Islet of Langerhans (tissue), 1 donor: ENCODE measurements around the gene CAMK1D.

Experiments
- FAIRE-seq: peaks from one replicate; lab custom pipeline; 2011; peaks lifted over from hg19 to GRCh38; lab: Jason Lieb, UNC

CAMK1D gene

DNA sequence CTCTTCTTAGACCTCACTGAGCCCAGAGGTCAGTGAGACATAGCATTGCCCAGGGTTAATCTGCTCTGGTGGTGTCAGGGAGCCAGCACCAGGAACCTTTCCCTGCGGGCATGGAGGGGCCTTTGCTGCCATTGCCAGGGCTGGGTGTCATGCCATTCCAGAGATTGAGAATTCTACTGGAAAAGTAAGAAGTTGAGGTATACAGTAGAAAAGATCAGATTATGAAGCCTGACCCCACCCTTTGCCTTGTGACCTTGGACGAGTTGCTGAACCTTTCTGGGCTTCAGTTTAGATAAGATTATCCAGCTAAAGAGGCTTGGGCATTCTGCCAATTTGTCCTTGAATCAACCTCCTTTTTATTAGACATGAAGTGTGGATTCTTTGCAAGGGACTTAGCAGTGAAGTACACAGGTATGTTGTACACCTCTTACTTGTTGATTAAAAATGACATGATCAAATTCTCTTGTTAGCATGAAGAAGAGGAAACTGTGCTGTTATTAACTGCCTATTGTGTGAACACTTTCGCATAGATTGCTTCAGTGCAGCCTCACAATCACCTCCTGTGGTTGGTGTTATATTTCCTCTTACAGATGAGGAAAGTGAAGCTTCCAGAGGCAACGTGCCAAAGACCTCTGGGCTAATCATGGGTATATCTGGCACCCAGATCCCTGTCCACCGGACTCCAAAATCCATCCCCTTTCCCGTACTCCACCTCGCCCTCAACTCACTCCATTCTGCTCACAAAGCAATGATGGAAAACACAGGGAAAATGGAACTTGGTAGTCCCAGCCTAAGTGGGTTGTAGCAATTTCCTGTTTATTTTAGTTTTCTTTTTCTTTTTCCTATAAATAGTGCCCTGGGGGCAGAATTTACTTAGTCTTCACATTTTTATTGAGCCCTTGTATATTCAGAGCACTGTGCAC lies 151.3 kb downstream of the CAMK1D start:
- no peak for FAIRE-seq

- no peak for FAIRE-seq
These were observed 152.0 kb downstream of the CAMK1D start for GRCh38 chr10:12501324-12501723.

DNA sequence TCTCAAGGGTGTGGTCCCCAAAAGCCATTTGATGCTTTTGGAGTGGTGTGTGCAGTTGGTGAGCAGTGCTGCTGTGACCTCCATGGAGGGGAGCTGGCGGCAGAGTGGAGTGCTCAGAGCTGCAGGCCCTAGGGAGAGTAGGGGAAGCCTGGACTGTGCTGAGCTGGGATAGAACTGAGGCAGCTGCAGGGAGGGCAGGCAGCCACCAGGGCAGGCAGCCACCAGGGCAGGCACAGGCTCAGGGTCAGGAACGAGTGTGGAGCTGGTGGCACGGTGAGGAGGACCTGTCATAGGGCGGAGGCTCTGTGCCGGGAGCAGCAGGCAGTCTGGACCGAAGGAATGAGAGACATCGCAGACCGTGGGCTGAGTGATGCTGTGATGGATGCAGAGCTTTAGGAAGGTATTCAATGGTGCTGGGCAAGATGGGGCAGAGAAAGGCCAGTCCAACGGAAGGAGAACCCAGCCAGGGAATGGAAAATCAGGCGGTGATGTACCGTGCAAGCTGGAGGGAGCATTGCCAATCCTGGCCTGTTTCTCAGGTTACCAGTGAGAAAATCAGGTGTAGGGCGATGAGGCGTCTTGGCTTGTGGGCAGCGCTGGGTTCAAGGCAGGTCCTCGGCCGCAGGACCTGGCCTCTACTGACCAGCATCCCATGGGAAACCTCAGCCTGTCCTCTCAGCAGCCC lies 152.6 kb downstream of the CAMK1D start:
- FAIRE-seq = no peak

DNA sequence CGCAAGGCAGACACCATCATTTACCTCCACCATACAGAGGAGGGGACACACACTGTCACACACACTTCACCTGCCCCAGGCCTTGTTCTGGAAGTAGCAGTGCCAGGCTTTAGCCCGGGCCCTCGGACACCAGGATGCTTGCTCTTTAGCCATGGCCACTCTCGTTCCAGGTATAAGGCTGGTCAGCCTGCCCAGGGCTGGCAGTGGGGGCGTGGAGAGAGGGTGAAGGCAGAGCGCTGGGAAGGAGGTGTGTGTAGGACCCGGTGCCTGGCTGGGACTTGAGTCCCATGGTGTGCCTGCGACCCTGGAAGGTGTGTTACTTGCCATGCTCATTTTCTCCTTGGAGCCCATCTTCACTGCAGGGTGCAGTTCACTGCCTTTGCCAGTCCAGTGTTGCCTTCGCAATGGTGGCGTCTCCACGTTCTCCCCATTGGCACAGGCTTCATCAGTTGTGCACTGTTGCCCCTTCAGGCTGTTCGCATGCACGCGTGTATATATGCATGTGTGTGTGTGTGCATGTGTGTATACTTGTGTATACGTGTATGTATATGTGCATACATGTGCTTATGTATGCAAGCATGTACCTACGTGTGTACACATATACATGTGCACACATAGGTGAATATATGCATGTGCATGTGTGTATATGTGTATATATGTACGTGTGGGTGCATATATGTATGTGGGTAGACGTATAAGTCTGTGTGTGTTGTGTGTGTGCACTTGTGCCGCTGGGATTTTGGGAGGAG lies 153.4 kb downstream of the CAMK1D start:
- FAIRE-seq = no peak

DNA sequence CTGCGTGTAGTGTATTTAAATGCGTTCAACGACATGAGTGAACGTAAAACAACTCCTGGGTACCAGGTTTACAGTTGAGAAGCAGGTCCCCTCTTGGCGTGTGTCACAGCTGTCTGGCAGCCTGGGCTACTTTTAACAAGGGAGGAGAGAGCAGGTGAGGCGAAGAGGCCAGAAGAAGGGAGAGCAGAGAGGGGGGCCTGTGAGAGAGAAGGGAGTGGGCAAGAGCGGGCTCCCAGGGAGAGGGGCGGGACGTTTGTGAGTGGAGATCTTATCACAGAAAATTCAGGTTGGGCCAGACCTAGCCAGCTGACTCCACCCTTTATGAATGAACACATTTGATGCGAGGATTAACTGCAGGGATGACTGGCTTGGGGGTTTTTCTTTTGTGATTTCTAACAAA lies 154.0 kb downstream of the CAMK1D start:
- no peak for FAIRE-seq

- FAIRE-seq = no peak
These were observed 154.8 kb downstream of the CAMK1D start for GRCh38 chr10:12504176-12504575.

DNA sequence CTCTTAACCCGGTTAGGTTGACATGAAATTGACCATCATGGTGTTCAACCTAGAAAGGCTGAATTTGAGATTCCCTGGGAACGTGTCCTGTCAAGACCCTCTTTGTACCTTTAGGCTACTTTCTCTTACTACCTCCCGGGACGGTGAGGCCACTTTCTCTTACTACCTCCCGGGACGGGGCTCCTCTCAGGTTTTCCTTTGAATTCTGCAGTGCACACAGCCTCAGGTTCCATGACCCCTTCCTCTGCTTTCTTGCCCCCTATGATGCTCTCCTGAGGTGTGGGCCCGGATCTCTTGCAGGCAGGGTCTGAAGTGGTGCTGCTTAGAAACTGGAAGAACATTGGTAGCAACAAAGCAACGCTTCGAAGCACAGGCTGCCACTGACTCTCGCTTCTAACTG lies 155.3 kb downstream of the CAMK1D start:
- FAIRE-seq = no peak

GRCh38 chr10:12505683-12506082 lies 156.3 kb downstream of the CAMK1D start:
- no peak for FAIRE-seq

DNA sequence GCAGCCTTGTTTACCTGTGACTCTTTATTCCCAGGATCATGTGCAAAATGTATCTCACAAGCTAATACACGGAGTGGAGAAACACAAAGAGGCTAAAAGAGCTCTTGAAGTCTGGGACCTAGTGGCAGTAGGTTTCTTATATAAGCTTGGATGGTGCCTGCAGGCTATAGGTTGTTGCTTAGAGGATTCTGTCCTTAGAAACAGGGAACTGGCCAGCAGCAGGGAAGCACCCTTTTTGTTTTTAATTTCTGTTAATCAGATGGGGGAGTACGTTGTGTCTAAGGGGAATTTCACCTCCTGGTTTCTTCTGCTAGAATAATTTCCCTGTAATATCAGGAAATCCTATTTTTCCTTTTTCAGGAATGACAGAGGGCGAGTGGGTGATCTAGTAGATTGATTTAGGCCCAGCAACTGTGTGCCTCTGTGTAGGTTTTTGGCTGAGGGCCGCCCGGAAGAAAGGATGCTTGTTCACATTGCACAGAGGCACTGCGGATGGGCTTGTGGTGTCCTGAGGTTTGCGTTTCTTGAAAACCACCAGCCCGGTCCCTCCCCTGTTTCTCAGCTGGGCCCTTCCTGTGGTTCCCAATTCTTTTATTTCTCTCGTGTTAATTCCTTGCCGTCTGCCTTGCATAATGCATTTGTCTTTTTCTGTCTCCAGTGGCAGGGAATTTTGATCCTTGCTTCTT lies 158.0 kb downstream of the CAMK1D start:
- no peak for FAIRE-seq

- FAIRE-seq = no peak
These were observed 158.8 kb downstream of the CAMK1D start for GRCh38 chr10:12508165-12508564.

DNA sequence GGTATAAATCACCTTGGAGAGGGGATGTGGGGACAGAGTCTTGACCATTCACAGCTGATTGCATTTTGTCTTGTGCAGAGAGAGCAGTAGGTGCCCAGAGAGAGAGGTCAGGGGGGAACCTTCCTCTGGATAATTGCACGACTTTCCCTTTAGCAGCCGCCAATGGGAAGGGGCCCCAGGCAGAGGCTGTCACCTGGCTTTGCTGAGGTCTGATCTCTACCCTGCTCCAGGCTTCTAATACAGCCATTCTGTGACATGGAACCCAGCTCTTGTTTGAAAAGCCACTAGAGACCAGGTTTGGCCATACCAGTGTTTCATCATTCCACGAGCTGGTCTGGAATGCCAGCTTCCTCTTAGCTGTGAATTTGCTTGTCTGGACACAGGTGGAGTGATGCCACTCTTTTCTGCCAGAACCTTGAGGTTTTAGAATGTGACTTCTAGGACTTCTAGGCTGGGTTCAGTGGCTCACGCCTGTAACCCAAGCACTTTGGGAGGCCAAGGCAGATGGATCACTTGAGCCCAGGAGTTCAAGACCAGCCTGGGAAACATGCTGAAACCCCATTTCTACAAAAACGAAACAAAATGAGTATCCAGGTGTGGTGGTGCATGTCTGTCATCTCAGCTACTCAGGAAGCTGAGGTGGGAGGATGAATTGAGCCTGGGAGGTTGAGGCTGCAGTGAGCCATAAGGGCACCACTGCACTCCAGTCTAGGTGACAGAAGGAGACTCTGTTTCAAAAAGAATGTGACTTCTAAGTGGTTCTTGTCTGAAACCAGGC lies 159.9 kb downstream of the CAMK1D start:
- no peak for FAIRE-seq

DNA sequence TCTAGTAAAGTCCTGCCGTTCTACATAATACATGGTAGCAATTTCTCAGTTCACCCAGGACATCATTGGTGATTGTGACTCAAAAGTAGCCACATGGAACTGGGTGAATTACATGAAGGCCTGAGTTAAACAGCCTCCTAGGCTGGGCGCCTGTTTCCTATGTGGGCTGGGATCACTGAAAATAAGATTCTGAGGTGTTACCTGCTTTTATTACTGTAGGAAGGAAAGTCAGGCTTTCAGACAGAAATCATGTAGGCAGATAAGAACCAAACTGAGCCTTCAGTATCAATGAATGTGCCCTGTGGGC lies 160.4 kb downstream of the CAMK1D start:
- no peak for FAIRE-seq

GRCh38 chr10:12510501-12510941 lies 161.2 kb downstream of the CAMK1D start:
- no peak for FAIRE-seq

GRCh38 chr10:12510984-12511383 lies 161.6 kb downstream of the CAMK1D start:
- no peak for FAIRE-seq

DNA sequence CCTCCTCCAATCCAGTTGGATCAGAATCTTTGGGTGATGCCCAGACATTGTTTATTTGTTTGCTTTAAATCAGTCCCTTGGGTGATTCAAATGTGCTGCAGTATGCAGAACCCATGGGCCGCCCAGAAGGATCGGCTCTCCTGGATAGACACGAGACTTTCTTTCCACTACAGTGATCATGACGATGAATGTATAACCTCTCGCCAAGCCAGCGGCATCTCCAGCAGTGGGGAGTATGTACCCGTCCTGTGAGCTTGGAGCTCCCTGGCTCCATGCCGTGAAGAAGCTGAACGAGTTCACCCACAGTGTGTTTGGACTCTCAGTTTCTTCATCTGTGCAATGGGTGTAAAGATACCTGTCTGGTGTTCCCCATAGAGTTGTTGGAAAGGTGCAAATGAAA lies 162.3 kb downstream of the CAMK1D start:
- no peak for FAIRE-seq

DNA sequence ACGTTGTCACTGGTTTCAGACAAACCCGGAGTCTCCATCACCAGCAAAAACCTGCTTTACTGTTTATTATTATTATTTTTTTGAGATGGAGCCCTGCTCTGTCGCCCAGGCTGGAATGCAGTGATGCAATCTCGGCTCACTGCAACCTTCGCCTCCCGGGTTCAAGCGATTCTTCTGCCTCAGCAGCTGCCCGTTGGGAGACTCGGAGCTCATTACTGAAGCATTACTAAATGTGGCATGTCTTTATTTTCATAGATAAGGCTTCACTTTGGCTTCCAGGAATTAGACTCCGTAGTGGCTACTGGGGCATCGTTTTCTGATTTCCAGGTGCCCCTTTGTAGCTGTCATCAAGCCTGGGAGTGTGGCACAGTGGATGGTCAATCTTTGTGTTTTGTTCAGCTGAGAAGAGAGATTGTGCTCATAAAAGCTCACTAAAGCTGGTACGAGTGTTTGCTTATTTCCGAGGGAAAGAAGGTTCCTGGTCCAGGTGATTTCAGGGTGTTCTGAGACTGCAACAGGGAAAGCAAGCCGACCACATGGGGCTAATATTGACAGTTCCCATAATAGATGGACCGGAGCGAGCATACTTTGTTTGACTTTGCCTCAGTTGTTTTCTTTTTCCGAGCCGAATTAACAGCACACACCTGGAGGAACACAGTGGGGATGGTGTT lies 163.1 kb downstream of the CAMK1D start:
- FAIRE-seq = no peak

GRCh38 chr10:12513003-12513365 lies 163.6 kb downstream of the CAMK1D start:
- no peak for FAIRE-seq

DNA sequence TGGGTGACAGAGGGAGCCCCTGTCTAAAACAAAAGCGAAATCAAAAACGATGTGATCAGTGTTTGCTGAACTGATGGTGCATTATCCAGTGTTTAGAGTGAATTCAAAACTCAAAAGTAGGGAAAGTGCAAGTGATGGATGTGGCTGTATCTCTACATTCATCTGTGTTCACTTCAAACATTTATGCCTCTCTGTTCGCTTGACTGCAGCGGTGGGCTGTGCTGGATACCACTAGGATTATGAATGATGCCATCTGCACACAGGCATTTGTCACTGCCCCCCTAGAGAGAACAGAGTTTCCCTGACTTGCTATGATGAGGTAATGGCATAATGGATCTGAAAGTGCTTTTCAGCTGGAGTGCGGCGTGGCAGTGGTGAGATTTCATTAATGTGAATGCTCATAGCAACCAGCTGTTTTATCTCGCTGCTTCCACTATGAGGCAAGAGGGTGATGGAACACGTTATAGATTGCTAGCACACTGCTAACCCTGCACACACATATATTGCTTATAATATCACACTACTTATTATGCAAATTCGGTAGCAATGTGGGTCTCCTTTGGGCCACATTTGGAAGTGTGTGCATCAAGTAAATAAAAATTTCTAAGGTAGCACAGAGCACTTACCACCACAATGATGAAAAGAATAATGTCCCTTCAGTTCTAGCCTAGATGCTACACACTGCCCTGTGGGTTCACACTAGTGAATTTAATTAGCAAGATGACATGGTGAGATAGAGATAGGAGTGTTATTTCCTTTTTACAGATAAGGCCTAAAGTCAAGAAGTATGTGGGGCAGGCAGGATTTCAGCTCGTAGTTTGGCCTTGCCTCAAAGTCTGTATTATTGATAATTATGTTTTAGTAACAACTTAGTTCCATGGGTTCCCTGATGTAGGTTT lies 164.7 kb downstream of the CAMK1D start:
- peak; percentile 81 for FAIRE-seq

- FAIRE-seq = no peak
These were observed 168.7 kb downstream of the CAMK1D start for GRCh38 chr10:12518024-12518423.

GRCh38 chr10:12521423-12521822 lies 172.1 kb downstream of the CAMK1D start:
- FAIRE-seq = no peak
